Measurements from ENCODE around the gene ZNF836.

The ZNF836 gene

GRCh38 chr19:52188822-52189734 is 17.7 kb upstream of the ZNF836 start:
- in situ Hi-C loops (cut with MboI; ENCODE audit: low sequenced_read_pairs): no loop called here

GRCh38 chr19:52187407-52187806 is 16.0 kb upstream of the ZNF836 start:
- in situ Hi-C loops (cut with MboI; ENCODE audit: low sequenced_read_pairs): no loop called here

DNA sequence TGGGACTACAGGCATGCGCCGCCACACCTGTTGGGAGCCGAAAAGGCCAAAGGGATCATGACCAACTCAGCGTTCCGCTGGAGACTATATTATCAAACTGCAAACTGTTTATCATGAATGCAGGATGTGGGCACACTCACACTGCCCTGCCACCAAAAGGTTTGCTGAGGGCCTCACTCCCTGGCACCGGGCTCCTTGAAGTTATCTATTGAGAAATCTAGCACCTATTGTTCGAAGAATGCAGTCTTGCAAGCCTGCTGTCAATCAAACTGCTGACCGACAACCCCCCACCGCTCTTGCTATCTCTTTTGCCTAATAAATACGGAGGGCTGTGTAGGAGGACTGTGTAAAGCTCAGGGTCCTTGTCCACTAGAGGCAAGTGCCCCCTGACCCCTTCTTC is 5.2 kb upstream of the ZNF836 start:
- in situ Hi-C loops (cut with MboI; ENCODE audit: low sequenced_read_pairs): no loop called here

DNA sequence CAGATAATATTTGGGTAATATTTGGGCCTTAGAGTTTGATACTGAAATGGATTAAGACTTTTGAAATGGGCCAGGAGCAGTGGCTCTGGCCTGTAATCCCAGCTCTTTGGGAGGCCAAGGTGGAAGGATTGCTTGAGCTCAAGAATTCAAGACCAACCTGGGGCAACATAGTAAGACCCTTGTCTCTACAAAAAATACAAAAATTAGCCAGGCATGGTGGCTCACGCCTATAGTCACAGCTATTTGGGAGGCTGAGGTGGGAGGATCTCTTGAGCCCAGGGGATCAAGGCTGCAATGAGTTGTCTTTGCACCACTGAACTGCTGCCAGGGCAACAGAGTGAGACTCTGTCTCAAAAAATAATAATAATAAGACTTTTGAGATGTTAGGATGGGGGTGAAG is 926 bp upstream of the ZNF836 start:
- in situ Hi-C loops (cut with MboI; ENCODE audit: low sequenced_read_pairs): no loop called here

GRCh38 chr19:52170863-52171320 is 529 bp downstream of the ZNF836 start:
- in situ Hi-C loops (cut with MboI; ENCODE audit: low sequenced_read_pairs): no loop called here

DNA sequence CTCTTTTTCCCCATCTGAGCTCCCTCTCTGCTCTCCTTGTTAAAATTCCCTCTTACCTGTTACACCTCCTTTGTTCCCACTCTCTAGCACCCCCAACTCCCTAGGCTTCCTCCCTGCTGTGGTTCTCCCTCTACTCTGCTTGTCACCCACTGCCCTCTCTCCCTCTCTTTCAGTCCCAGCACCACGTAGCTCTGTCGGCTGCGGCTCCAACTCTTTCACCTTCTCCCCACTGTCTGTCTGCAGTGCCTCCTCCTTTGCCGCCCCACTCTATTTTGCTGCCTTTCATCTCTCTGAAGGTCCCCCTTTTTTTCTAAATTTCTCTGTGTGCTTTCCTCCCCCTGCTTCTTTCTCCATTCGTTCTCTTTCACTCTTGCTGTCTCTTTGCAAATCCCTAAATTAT is 1.1 kb downstream of the ZNF836 start:
- in situ Hi-C loops (cut with MboI; ENCODE audit: low sequenced_read_pairs): no loop called here

GRCh38 chr19:52155596-52156359 is 15.6 kb downstream of the ZNF836 start:
- in situ Hi-C loops (cut with MboI; ENCODE audit: low sequenced_read_pairs): no loop called here

DNA sequence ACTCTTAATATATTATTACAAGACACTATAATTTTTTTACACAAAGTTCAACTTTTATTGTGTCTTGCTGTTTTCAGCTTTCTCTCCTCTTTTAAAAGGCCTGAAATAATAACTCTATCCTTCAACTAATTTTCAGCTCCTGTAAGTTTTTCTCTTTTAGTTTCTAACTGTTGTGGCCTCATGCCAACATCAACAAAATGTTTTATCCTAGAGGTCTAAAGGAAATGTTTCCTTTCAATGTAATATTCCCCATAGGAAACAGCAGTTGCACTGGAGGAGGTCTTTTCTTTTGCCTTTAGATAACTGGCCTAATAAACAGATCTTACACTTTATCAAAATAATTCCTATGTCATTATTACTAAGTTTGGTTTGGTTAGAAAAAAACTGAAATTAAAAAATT is 23.2 kb downstream of the ZNF836 start:
- in situ Hi-C loops (cut with MboI; ENCODE audit: low sequenced_read_pairs): no loop called here

GRCh38 chr19:52142001-52142595 is 29.3 kb downstream of the ZNF836 start:
- in situ Hi-C loops (cut with MboI; ENCODE audit: low sequenced_read_pairs): no loop called here

- in situ Hi-C loops (cut with MboI; ENCODE audit: low sequenced_read_pairs): no loop called here
These were observed 30.2 kb downstream of the ZNF836 start for GRCh38 chr19:52141203-52141602.

DNA sequence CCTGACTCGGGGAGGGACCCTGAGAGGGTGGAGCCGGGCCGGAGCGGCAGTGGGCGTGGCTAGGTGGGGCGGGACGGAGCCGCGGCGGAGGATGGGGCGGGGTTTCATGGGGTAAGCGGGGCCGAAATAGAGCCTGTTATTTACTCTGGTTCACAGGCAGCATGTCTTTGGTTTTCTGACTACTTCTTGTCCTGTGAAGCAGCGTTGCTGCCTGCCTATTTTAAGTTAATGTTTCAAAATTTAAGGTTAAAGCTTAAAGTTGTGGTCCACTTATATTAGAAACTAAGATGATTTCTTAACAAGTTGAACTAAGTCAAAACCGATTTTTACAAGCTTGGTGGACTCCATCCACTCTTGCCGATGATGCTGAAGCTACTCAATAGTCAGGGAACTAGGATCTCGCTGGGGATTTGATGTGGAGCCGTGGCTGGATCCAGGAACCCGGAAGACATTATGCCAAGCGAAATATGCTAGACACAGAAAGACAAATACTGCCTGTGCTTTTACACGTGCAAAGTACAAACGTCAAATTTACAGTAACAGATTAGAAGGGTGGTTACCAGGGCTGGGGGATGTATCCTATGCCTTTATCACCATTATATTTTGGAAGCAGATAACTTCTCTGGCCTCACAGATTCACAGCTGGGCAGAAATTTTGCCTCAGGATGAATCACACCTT is 31.2 kb downstream of the ZNF836 start:
- in situ Hi-C loops (cut with MboI; ENCODE audit: low sequenced_read_pairs): no loop called here

- in situ Hi-C loops (cut with MboI; ENCODE audit: low sequenced_read_pairs): no loop called here
These were observed 32.0 kb downstream of the ZNF836 start, which contains the start of gene ZNF616 for GRCh38 chr19:52139252-52140031. Gene ZNF616 (minus strand): TSS chr19:52139938. CDS start chr19:52130512, 9,426 bp downstream.

GRCh38 chr19:52138983-52139251 is 32.5 kb downstream of the ZNF836 start:
- in situ Hi-C loops (cut with MboI; ENCODE audit: low sequenced_read_pairs): no loop called here

GRCh38 chr19:52138278-52138982 is 33.0 kb downstream of the ZNF836 start:
- in situ Hi-C loops (cut with MboI; ENCODE audit: low sequenced_read_pairs): no loop called here

GRCh38 chr19:52120286-52120685 is 51.1 kb downstream of the ZNF836 start:
- in situ Hi-C loops (cut with MboI; ENCODE audit: low sequenced_read_pairs): no loop called here

DNA sequence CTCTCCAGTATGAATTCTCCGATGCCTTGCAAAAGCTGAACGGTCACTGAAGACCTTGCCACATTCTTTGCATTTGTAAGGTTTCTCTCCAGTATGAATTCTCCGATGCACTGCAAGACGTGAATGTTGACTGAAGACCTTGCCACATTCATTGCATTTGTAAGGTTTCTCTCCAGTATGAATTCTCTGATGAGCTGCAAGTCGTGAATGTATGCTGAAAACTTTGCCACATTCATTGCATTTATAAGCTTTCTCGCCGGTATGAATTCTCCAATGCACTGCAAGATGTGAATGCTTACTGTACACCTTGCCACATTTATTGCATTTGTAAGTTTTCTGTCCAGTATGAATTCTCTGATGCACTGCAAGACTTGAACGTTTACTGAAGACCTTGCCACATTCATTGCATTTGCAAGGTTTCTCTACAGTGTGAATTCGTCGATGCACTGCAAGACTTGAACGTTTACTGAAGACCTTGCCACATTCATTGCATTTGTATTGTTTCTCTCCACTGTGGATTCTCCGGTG is 55.8 kb downstream of the ZNF836 start:
- in situ Hi-C loops (cut with MboI; ENCODE audit: low sequenced_read_pairs): no loop called here

- in situ Hi-C loops (cut with MboI; ENCODE audit: low sequenced_read_pairs): no loop called here
These were observed 56.7 kb downstream of the ZNF836 start for GRCh38 chr19:52114691-52115090.

DNA sequence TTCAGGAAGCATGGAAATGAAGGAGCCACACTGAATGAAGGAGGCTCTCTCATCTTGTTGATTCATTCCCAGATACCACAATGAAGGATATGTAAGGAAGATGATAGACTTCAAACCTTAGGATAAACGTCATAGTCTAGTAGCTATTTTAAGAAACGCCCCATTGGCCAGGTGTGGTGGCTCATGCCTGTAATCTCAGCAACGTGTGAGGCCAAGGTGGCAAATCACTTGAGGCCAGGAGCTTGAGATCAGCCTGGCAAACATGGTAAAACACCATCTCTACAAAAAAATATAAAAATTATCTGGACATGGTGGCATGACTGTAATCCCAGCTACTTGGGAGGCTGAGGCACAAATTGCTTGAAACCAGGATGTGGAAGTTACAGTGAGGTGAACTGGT is 58.8 kb downstream of the ZNF836 start:
- in situ Hi-C loops (cut with MboI; ENCODE audit: low sequenced_read_pairs): no loop called here

GRCh38 chr19:52110780-52111179 is 60.6 kb downstream of the ZNF836 start:
- in situ Hi-C loops (cut with MboI; ENCODE audit: low sequenced_read_pairs): no loop called here

All from HL-60/S4 treated with phorbol 12-myristate 13-acetate at 8.2 ng/mL for 4 days and 3 days (cell line).